A673 (cell line): ENCODE measurements around the gene LSM3.

Experiments
- EZH2 ChIP-seq: fragments of 200-600 bp; sonication (generic); IDR thresholded peaks from 2 replicates; pipeline ENCODE4 v1.6.1; 2017; ENCODE audit warnings: borderline replicate concordance, low read depth, mild to moderate bottlenecking, mixed read lengths, antibody characterized with exemption, low read length; ENCODE audit not compliant: poor library complexity, severe bottlenecking
- TF ChIP-seq, protein P1 (sequence below): fragments of 300-800, 200-600 bp; sonication (generic); conservative IDR thresholded peaks from 2 replicates; pipeline ENCODE4 v1.5.1; 2017; ENCODE audit warnings: low read depth, mild to moderate bottlenecking, antibody characterized with exemption, low read length, moderate library complexity, mixed read lengths

DNA sequence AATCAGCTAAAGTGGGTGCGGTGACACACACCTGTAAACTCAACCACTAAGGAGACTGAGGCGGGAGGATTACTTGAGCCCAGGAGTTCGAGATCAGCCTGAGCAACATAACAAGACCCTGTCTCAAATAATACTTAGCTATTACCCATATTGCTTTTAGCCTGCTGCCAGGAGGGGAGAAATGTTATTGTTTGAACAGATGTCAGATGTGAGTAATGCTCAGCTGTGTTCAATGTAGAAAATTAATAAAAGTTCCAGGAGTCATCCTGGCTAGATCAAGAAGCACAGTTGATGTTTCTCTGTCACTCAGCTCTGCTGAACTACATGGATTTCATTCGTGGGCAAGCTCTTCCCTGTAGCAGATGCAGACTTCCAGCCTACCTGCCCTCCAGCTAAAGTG, 22.2 kb downstream of the LSM3 start:
- TF ChIP-seq, protein P1, sequence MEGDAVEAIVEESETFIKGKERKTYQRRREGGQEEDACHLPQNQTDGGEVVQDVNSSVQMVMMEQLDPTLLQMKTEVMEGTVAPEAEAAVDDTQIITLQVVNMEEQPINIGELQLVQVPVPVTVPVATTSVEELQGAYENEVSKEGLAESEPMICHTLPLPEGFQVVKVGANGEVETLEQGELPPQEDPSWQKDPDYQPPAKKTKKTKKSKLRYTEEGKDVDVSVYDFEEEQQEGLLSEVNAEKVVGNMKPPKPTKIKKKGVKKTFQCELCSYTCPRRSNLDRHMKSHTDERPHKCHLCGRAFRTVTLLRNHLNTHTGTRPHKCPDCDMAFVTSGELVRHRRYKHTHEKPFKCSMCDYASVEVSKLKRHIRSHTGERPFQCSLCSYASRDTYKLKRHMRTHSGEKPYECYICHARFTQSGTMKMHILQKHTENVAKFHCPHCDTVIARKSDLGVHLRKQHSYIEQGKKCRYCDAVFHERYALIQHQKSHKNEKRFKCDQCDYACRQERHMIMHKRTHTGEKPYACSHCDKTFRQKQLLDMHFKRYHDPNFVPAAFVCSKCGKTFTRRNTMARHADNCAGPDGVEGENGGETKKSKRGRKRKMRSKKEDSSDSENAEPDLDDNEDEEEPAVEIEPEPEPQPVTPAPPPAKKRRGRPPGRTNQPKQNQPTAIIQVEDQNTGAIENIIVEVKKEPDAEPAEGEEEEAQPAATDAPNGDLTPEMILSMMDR, result no peak
- TF ChIP-seq EZH2, result no peak
